ENCODE results near the gene TMTC1. TPM values are rescaled to one million over a fixed set of nuclear protein-coding genes. Genes with fewer than 3 reads are reported as not detected.

Gene TMTC1
- total and polyA plus RNA-seq, 2 of the 8 experiments (the other 6 are each of a cell fraction or from before 2014, with no cell fraction given) = 15.4 to 20.8 TPM

DNA sequence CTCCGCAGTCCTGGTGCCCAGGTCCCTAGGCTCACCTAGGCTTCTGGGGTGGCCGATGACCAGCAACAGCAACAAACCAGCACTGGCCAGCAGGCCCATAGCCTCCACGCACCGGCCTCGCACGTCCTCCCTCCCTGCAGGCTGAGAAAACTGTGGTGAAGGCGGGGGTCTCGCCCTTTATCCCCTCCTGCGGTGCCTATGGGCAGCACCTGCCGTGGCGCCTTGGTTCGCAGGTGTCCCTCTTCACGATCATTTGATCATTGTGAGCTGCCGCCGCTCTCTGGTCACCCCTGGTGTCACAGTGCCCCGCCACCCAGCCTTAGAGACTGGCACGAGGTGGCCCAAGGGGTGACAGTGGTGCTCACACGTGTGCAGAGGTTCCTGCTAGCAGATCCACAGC, 286.2 kb downstream of the TMTC1 start, which contains the start of gene OVCH1:
TSS of gene OVCH1 (minus strand) at position 99 of the 400 bp plus-strand sequence. CDS start at position 99, 0 bp downstream.
- Histone ChIP-seq H3K4ac (replicated peaks; ENCODE audit: insufficient read length, low read depth, low read length) (no peak within 1 kb of the TSS), H3K79me1 (ENCODE audit: low read depth, low read length) (no peaks in the 10 kb centered on the region), H2AK5ac (ENCODE audit: low read depth, low read length) (no peak within 1 kb of the TSS), H4K20me1 (replicated peaks in 1 of 2; ENCODE audit: control insufficient read depth in 1 of 2, insufficient read depth in 2 of 2, low read length in 2 of 2) (no peaks in the 10 kb centered on the region), H3K4me1 (replicated peaks in 1 of 4; ENCODE audit: control insufficient read depth in 3 of 4, insufficient read depth in 4 of 4, low read length in 3 of 4) (no peaks in the 10 kb centered on the region), H2BK15ac (ENCODE audit: low read length) (no peak within 1 kb of the TSS), H3K9me3 (ENCODE audit: insufficient read depth in 2 of 2, low read depth in 1 of 2, low read length in 1 of 2) (no peaks in the 10 kb centered on the region), H3K27ac (ENCODE audit: low read depth, low read length) (no peak within 1 kb of the TSS), H3K23ac (ENCODE audit: insufficient read length) (no peak within 1 kb of the TSS), H2BK12ac (ENCODE audit: low read depth, low read length) (no peak within 1 kb of the TSS; the same call in 1 of the 2 replicates), H3K23me2 (ENCODE audit: low read depth, low read length) (no peaks in the 10 kb centered on the region), H3K4me3 (ENCODE audit: extremely low read depth in 1 of 4, insufficient read depth in 2 of 4, low read depth in 3 of 4, low read length in 4 of 4) (no peak within 1 kb of the TSS), H3K36me3 (ENCODE audit: control insufficient read depth in 2 of 4, insufficient read depth in 4 of 4, low read length in 3 of 4) (no peaks in the 10 kb centered on the region; a peak in 1 of 8 replicates), H3K9ac (replicated peaks in 1 of 4; ENCODE audit: extremely low read depth in 1 of 4, low read depth in 3 of 4, low read length in 3 of 4) (no peak within 1 kb of the TSS), H2BK120ac (replicated peaks; ENCODE audit: low read depth, low read length) (no peak within 1 kb of the TSS), H2BK5ac (ENCODE audit: low read depth, low read length) (no peak within 1 kb of the TSS), H4K8ac (ENCODE audit: extremely low read depth, insufficient read depth, low read length) (no peak within 1 kb of the TSS), H3K14ac (ENCODE audit: insufficient read length) (no peak within 1 kb of the TSS), H4K5ac (ENCODE audit: insufficient read length, low read depth, low read length) (no peak within 1 kb of the TSS), H3K4me2 (ENCODE audit: insufficient read depth in 1 of 2, low read depth in 2 of 2, low read length in 2 of 2) (no peak within 1 kb of the TSS), H3K18ac (ENCODE audit: extremely low read depth, low read length) (no peak within 1 kb of the TSS), H4K91ac (replicated peaks; ENCODE audit: insufficient read length, low read length) (no peak within 1 kb of the TSS), H2BK20ac (ENCODE audit: low read length) (no peak within 1 kb of the TSS), H3K56ac (replicated peaks; ENCODE audit: insufficient read length, low read depth, low read length) (no peak within 1 kb of the TSS), H3K79me2 (ENCODE audit: control insufficient read depth in 1 of 2, insufficient read depth in 2 of 2, low read length in 2 of 2) (no peaks in the 10 kb centered on the region), H3K27me3 (replicated peaks in 1 of 4; ENCODE audit: control insufficient read depth in 3 of 4, extremely low read depth in 1 of 4, insufficient read depth in 3 of 4, low read length in 3 of 4) (no peaks in the 10 kb centered on the region), H2AFZ (ENCODE audit: low read length) (no peak within 1 kb of the TSS)
- WGBS, 2 experiments (ENCODE audit: extremely low coverage in 1 of 2, insufficient coverage in 1 of 2, insufficient read length in 1 of 2, insufficient replicate concordance in 2 of 2, low coverage in 1 of 2, low lambda C conversion rate in 2 of 2, missing lambda C conversion rate in 1 of 2) = 93% methylated on average over 18 of the region's 18 CpGs; no CpG with 5 or more reads in 1 of the 2 experiments
- DNase-seq (ENCODE audit: low read depth in 1 of 2, low spot score in 2 of 2) (no peak), FAIRE-seq (no peak)
- ChIA-PET POLR2A (ENCODE audit: partially characterized antibody) (no interaction called here), CTCF (ENCODE audit: partially characterized antibody) (no interaction called here)
- TF ChIP-seq RFX5 (IDR thresholded peaks at IDR 0.05; ENCODE audit: borderline replicate concordance, low read depth, low read length) (no peak), EZH2 (IDR thresholded peaks at IDR 0.05; ENCODE audit: low read depth, low read length, severe bottlenecking) (no peak), HDAC6 (IDR thresholded peaks at IDR 0.05; ENCODE audit: low read depth, low read length) (no peak), BRCA1 (IDR thresholded peaks at IDR 0.05; ENCODE audit: low read depth, low read length) (no peak), TAF7 (optimal IDR thresholded peaks at IDR 0.05; ENCODE audit: borderline replicate concordance, low read depth, low read length) (no peak), SIN3A (conservative IDR thresholded peaks at IDR 0.05 in 1 of 2, IDR thresholded peaks at IDR 0.05 in 1 of 2; ENCODE audit: low read depth in 1 of 2, low read length in 2 of 2) (no peak), SP4 (IDR thresholded peaks at IDR 0.05; ENCODE audit: low read length) (no peak), TAF1 (IDR thresholded peaks at IDR 0.05; ENCODE audit: low read depth, low read length) (no peak), GTF2F1 (IDR thresholded peaks at IDR 0.05; ENCODE audit: borderline replicate concordance, low read depth, low read length) (no peak), RXRA (IDR thresholded peaks at IDR 0.05; ENCODE audit: insufficient read depth, low read depth, low read length) (no peak)
- TF ChIP-seq, protein P1, sequence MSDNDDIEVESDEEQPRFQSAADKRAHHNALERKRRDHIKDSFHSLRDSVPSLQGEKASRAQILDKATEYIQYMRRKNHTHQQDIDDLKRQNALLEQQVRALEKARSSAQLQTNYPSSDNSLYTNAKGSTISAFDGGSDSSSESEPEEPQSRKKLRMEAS (IDR thresholded peaks at IDR 0.05) = no peak
- TF ChIP-seq, protein P2, sequence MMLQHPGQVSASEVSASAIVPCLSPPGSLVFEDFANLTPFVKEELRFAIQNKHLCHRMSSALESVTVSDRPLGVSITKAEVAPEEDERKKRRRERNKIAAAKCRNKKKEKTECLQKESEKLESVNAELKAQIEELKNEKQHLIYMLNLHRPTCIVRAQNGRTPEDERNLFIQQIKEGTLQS (IDR thresholded peaks at IDR 0.05; ENCODE audit: insufficient read depth, low read depth, low read length) = no peak
- TF ChIP-seq, protein P3, sequence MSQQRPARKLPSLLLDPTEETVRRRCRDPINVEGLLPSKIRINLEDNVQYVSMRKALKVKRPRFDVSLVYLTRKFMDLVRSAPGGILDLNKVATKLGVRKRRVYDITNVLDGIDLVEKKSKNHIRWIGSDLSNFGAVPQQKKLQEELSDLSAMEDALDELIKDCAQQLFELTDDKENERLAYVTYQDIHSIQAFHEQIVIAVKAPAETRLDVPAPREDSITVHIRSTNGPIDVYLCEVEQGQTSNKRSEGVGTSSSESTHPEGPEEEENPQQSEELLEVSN (IDR thresholded peaks at IDR 0.05) = no peak
